Activated CD4-positive, alpha-beta T cell treated with anti-CD3 and anti-CD28 coated beads, Interleukin-2, amount 10 ng/mL, durations not matched to agents 7 days and 5 days (primary cell): ENCODE data around the gene MAP3K6. TPM values are rescaled to one million over a fixed set of nuclear protein-coding genes. Genes with fewer than 3 reads are reported as not detected.

Experiments used
- CTCF ChIA-PET: fragments of 350-600 bp; sonication (Branson Sonifier 250); formaldehyde crosslinking; loops from one replicate; lab custom pipeline; 2021; ENCODE audit warnings: antibody characterized with exemption; lab: Charles Lee
- POLR2A ChIA-PET: fragments of 350-600 bp; sonication (Branson Sonifier 250); formaldehyde crosslinking; loops from one replicate; lab custom pipeline; 2021; ENCODE audit warnings: antibody characterized with exemption; lab: Charles Lee
- DNase-seq: peaks from one replicate; pipeline ENCODE4 v3.0.0-alpha.2; 2020
- H3K27ac Mint-ChIP-seq: one replicate; pipeline ENCODE4 v1.8.0; 2021; ENCODE audit warnings: mild to moderate bottlenecking, moderate library complexity, mixed read lengths
- H3K27me3 Mint-ChIP-seq: one replicate; pipeline ENCODE4 v1.8.0; 2021; ENCODE audit warnings: mixed read lengths
- H3K36me3 Mint-ChIP-seq: one replicate; pipeline ENCODE4 v1.8.0; 2021; ENCODE audit warnings: low read depth, mixed read lengths
- H3K4me1 Mint-ChIP-seq: one replicate; pipeline ENCODE4 v1.8.0; 2021; ENCODE audit warnings: mixed read lengths
- H3K4me3 Mint-ChIP-seq: one replicate; pipeline ENCODE4 v1.8.0; 2021; ENCODE audit warnings: mild to moderate bottlenecking, moderate library complexity, mixed read lengths
- H3K9me3 Mint-ChIP-seq: one replicate; pipeline ENCODE4 v1.8.0; 2021; ENCODE audit warnings: mixed read lengths
- total RNA-seq, 2 experiments: library from RNA; stranded (reverse); gene quantifications; one replicate each; pipeline ENCODE4 v1.2.3, GENCODE V29; 2021

Gene MAP3K6
- total RNA-seq, 2 experiments from 2014 or later: 6.4 to 7.6 TPM

DNA sequence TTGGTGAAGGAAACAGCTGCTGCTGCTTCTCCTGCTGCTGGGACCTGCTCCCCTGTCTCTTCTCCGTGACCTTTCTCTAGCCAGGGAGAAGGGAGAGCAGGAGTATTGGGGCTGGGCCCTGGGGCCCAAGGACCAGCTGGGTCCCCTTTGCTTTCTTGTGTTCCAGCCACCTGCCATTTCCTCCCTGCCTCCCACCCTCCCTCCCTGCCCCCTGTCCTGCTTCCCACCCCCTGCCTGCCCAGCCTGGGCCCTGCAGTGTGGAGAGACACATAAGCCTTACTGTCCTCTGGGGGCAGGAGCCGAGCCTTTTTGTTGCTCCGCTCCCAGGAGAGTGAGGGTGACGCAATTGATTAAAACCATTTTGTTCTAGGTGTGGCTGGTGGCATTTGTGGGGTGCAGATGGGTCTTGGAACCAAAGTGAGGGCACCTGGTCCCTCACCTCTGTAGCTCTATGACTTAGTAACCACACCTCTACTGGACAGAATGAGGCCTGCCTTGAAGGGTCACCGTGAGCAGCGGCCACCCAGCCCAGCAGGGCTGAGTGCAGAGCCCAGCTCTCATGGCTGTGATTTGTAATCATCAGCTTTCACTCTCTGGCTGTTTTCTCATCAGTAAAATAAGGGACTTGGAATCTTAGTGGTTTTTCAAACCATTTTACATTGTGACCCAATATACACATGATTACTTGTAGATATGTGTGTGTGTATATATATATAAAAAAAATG, 58.7 kb downstream of the MAP3K6 start:
- Mint-ChIP-seq H3K27me3 (no peaks in the 10 kb centered on the region), H3K27ac (no peak overlapping the region)
- POLR2A ChIA-PET: interaction anchor here (0.7 kb wide), 1 partner anchor 294 kb away, joined by 7 read pairs; no protein-coding TSS in a partner anchor

DNA sequence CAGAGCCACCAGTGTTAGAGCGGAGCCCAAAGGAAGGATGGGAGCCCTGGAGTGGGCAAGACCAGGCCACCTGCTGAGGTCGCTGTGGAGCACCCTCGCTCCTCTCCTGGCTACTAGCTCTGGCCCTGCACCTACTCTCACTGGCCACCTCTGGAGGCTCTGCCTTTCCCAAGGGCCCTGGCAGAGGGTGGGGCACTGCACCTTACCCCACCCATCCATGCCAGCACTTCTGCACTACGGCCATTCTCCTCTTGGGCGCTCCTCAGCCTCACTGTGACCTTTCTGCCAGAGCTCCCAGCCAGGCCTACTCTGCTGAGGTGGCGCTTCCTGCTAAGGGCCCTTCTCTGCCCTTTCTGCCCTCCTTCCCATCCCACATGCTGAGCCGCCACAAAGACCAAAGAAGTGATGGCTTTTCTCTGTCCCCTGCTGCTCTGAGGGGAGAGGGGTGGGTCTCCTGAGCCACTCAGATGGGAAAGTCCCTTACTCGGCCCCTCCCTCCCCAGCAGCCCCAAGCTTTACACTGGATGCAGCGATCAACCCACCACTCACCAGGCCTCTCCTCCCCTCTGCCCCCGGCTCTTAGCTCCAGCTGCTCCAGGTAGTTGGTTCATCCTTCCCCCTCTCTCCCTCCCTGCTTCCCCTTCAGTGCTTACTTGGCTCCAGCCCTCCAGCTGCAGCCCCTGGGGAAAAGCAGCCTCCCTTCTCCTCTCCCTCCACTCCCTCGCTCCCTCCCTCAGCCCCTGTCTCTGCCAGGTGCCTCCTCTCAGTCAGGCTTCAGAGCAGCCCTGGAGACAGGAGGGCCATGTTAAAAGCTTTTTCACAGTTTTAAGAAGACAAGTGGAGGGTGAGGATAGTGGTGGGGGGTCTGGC, 59.6 kb downstream of the MAP3K6 start:
- H3K27ac Mint-ChIP-seq: no peak overlapping the region
- no peaks in the 10 kb centered on the region for H3K9me3 Mint-ChIP-seq
- H3K36me3 Mint-ChIP-seq: peaks cover 2% of the 10 kb centered on the region
- no peaks in the 10 kb centered on the region for H3K4me1 Mint-ChIP-seq
- ChIA-PET POLR2A (no interaction called here), CTCF (interaction anchor here (0.6 to 2.6 kb wide), 9 partner anchors 11 to 784 kb away, joined by 3 to 12 read pairs (median 3); partner anchors contain the start of genes CD164L2 and MAP3K6)
- no peak overlapping the region for H3K4me3 Mint-ChIP-seq
- no peaks in the 10 kb centered on the region for H3K27me3 Mint-ChIP-seq
- no peak for DNase-seq

More for the DNA sequence above, 58.7 kb downstream of the MAP3K6 start:
- Mint-ChIP-seq H3K9me3 (no peaks in the 10 kb centered on the region), H3K36me3 (no peaks in the 10 kb centered on the region), H3K4me3 (no peak overlapping the region), H3K4me1 (no peaks in the 10 kb centered on the region)
- CTCF ChIA-PET: interaction anchor here (0.6 to 2.6 kb wide), 9 partner anchors 10 to 88 kb away, joined by 3 to 12 read pairs (median 4); partner anchors contain the start of gene MAP3K6
- no peak for DNase-seq

DNA sequence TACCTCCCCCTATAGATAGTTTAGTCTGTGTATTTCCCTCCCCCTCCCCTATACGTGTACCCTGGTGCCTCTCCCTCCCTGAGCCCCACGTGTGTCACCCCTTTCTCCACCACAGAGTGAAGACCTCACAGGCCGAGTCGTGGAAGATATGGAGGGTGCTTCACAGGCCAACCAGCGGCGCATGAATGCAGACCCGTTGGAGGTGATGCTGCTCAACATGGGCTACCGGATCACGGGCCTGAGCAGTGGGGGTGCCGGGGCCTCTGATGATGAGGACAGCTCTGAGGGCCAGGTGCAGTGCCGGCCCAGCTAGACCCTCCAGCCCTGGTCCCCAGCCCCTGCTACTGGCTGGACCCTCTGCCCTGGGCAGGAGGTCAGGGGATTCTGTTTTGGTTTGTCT, 60.7 kb downstream of the MAP3K6 start:
- Mint-ChIP-seq H3K27me3 (no peaks in the 10 kb centered on the region), H3K4me1 (no peaks in the 10 kb centered on the region), H3K36me3 (peaks cover 3% of the 10 kb centered on the region), H3K4me3 (no peak overlapping the region), H3K9me3 (no peaks in the 10 kb centered on the region), H3K27ac (no peak overlapping the region)
- ChIA-PET CTCF (interaction anchor here (0.5 to 2.6 kb wide), 5 partner anchors 10 to 474 kb away, joined by 3 to 12 read pairs (median 5); partner anchors contain the start of gene MAP3K6), POLR2A (no interaction called here)
- no peak for DNase-seq

Other genes with a start within 250 kb of the MAP3K6 start
- 10 to 100 TPM; 24.8 to 32.4 TPM for gene SLC9A1, start 211.8 kb downstream of the MAP3K6 start, total RNA-seq
- 10 to 100 TPM; 32.2 to 33.3 TPM for gene WDTC1, start 132.3 kb downstream of the MAP3K6 start, total RNA-seq
- 10 to 100 TPM; 38.4 to 40.2 TPM for gene TMEM222, start 44.8 kb downstream of the MAP3K6 start, total RNA-seq
- 100 to 1,000 TPM in 1 of 2 experiments, 10 to 100 TPM in 1; 83.5 to 106 TPM for gene SYTL1, start 24.9 kb downstream of the MAP3K6 start, total RNA-seq
- not detected for gene FCN3, start 7.9 kb upstream of the MAP3K6 start, total RNA-seq
- not detected for gene CD164L2, start 16.4 kb upstream of the MAP3K6 start, total RNA-seq
- gene GPR3, start 25.7 kb upstream of the MAP3K6 start, total RNA-seq: under 1 TPM in 1 of 2 experiments, not detected in 1; 0.21 TPM
- 100 to 1,000 TPM; 137 to 143 TPM for gene WASF2, start 123.2 kb upstream of the MAP3K6 start, total RNA-seq
- 10 to 100 TPM; 15.3 to 19.3 TPM for gene AHDC1, start 237.2 kb upstream of the MAP3K6 start, total RNA-seq